Kidney tubule cell (primary cell): ENCODE measurements around the gene CCNB1.
"Not testable (repeated sequence)": the region's sequence is repeated elsewhere in the genome, so short reads cannot be mapped to it uniquely, and the experiment has no call there.

ENCODE experiments used
- DNase-seq: peaks from one replicate; pipeline ENCODE4 v3.0.0-alpha.2; 2018; ENCODE audit warnings: low spot score

The CCNB1 gene

GRCh38 chr5:69166686-69167492, at the start of gene CCNB1:
TSS of gene CCNB1 (plus strand) at chr5:69167150. CDS start at chr5:69167263, 113 bp downstream.
- DNase-seq, result peak; percentile 99

- peak; percentile 65 for DNase-seq
These were observed 37.5 kb upstream of the CCNB1 start for GRCh38 chr5:69129413-69129812.

- DNase-seq, result peak; percentile 4
These were observed 36.7 kb upstream of the CCNB1 start for GRCh38 chr5:69130241-69130640.

GRCh38 chr5:69131304-69131703, 35.6 kb upstream of the CCNB1 start:
- no peak for DNase-seq

GRCh38 chr5:69134126-69134525, 32.8 kb upstream of the CCNB1 start:
- DNase-seq, result no peak

GRCh38 chr5:69136293-69136692, 30.7 kb upstream of the CCNB1 start:
- DNase-seq, result no peak

GRCh38 chr5:69137208-69137607, 29.7 kb upstream of the CCNB1 start:
- DNase-seq, result not testable (repeated sequence)

- no peak for DNase-seq
These were observed 29.1 kb upstream of the CCNB1 start for GRCh38 chr5:69137807-69138206.

- DNase-seq, result no peak
These were observed 28.2 kb upstream of the CCNB1 start for GRCh38 chr5:69138766-69139165.

- DNase-seq, result not testable (repeated sequence)
These were observed 26.7 kb upstream of the CCNB1 start for GRCh38 chr5:69140239-69140638.

GRCh38 chr5:69140827-69141226, 26.1 kb upstream of the CCNB1 start:
- no peak for DNase-seq

- not testable (repeated sequence) for DNase-seq
These were observed 18.4 kb upstream of the CCNB1 start for GRCh38 chr5:69148576-69148975.

- no peak for DNase-seq
These were observed 17.8 kb upstream of the CCNB1 start for GRCh38 chr5:69148981-69149675.

- no peak for DNase-seq
These were observed 17.3 kb upstream of the CCNB1 start for GRCh38 chr5:69149676-69150010.

GRCh38 chr5:69152731-69153130, 14.2 kb upstream of the CCNB1 start:
- no peak for DNase-seq

- no peak for DNase-seq
These were observed 10.5 kb upstream of the CCNB1 start for GRCh38 chr5:69156456-69156855.

- no peak for DNase-seq
These were observed 8.9 kb upstream of the CCNB1 start for GRCh38 chr5:69158039-69158438.

- DNase-seq, result no peak
These were observed 6.3 kb upstream of the CCNB1 start for GRCh38 chr5:69160651-69161050.

- DNase-seq, result peak; percentile 12
These were observed 524 bp downstream of the CCNB1 start for GRCh38 chr5:69167493-69167855.

- no peak for DNase-seq
These were observed 979 bp downstream of the CCNB1 start for GRCh38 chr5:69167929-69168328.

GRCh38 chr5:69170495-69170894, 3.5 kb downstream of the CCNB1 start:
- no peak for DNase-seq

- no peak for DNase-seq
These were observed 4.0 kb downstream of the CCNB1 start for GRCh38 chr5:69170969-69171368.

GRCh38 chr5:69181659-69182293, 14.8 kb downstream of the CCNB1 start:
- not testable (repeated sequence) for DNase-seq
